HG03565 (cell line): Measurements from ENCODE around the gene VRK3.
"Not testable (repeated sequence)": the region's sequence is repeated elsewhere in the genome, so short reads cannot be mapped to it uniquely, and the experiment has no call there.

Source experiments
- ATAC-seq: cut with Tn5 transposase; IDR thresholded peaks from one replicate; pipeline ENCODE4 v1.9.1; 2021; ENCODE audit warnings: mild to moderate bottlenecking, moderate library complexity; ENCODE audit not compliant: unreplicated experiment

The VRK3 gene

DNA sequence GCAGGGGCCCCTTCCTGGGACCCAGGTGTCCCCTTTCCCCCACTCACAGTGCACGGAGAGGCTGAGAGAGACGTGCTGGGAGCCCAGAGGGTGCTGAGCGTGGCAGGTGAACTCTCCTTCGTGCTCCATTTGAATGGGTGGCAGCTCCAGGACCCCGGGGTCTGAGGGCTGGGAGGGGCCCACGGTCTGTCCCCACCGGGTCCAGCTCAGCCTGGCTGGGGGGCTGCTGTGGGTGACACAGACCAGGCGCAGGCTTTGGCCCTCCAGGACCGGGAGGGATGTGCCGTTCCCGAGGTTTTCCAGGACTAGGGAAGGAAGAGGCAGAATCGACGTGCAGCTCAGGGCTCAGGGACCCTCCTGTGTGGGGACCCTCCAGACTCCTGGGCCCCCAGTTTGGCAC, 66.6 kb downstream of the VRK3 start:
- ATAC-seq, result not testable (repeated sequence)

DNA sequence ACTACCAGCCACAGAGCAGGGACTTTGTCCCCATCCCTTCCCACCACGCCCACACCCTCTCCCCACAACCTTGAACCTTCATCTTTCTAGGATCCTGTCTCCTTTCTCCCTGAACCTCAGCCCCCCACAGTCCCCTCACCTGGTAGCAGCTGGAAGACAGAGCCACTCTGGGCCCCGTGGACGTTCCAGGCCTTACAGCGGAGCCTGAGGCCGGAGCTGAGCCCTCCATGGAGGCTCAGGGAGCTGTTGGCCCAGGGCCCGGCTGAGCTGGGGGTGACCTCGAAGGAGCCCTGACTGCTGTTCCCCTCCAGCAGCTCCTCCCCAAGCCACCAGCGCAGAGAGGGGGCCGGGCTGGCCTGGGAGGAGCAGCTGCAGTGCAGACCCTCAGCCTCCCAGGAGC, 67.0 kb downstream of the VRK3 start:
- not testable (repeated sequence) for ATAC-seq

DNA sequence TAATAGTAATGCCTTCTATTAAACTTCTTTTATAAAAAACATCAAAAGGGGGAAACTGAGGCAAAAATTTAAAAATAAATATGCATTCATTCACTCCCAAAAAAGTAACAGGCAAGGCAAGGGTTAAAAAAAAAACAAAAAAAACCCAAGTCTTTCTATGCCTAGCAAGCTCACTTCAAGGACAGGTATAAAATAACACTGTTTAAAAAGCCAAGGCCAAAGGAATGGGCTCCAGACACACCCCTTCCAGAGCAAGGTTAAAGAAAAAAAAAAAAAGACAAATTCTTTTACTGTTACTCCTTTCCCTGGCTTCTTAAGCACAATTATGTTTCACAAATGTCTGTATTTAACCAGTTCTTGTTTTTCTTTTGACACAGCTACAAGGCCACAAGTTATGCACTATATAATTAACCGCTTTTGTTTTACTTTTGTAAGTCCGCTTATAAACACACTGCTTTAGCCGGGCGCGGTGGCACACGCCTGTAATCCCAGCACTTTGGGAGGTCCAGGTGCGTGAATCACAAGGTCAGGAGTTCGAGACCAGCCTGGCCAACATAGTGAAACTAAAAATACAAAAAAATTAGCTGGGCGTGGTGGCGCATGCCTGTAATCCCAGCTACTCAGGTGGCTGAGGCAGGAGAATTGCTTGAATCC, 67.8 kb downstream of the VRK3 start:
- no peak for ATAC-seq

DNA sequence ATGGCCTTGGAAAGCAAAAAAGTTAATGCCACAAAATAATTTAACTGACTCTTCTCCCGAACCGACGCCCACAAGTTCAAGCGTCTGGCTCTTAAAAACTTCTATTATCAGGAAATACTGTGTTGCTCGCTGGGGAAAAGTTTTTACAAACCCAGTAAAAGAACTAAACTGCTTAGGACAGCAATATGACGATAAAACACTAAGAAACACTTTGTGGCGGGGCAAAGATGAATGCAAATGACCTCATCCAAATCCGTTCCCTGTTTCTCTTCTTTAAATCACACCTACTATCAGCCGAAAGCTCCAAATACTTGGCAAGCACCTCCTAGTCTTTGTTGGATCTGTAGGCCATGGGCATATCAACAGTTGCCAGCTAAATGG, 69.1 kb downstream of the VRK3 start:
- no peak for ATAC-seq

DNA sequence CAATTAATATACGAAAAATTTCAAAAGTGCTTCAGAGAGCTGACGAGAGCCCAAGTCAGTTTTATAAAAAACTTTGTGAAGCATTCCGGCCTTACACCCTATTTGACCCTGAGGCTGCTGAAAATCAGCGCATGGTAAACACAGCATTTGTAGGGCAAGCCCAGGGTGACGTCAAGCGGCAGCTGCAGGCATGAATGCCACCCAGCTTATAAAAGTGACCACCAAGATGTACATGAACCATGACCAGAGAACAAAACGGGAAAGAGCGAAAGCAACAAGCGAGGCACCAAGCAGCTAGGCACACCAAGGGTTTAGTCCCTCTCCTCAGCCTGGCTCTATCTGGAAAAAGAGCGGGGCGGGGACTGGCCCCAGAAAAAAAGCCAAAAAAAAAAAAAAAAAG, 70.2 kb downstream of the VRK3 start:
- no peak for ATAC-seq

DNA sequence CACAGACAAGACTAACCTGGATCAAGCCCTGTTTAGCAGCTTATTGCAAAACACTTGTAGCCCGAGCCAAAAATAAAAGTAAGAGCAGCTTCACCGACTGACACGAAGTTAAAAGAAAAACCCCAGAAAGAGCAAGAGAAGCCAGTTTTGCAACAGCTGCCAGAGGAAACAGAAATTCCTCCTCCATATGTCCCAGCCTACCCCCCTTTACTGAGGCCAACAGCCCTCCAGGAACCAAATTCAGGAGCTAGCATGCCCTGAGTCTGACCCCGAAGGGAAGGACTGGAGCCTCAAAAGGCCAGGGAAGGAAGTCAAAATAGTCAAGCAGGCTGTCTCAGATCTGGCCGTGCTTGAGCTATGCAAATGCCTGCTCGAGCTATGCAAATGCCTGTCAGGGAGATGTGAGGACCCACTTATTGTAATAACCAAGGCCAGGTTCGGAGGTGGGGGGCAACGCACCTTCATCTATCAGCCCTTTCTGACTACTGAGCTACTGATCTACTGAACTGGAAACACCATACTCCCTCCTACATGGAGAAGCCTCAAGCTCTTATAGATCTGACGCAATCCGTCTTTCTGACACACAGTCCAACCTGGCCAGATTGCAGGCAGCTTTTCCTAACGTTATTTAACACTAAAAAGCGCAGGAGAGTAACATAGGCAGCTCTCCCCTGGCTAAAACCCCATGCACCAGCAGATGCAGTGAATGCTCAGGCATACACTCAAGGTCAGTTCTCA, 70.9 kb downstream of the VRK3 start:
- no peak for ATAC-seq

DNA sequence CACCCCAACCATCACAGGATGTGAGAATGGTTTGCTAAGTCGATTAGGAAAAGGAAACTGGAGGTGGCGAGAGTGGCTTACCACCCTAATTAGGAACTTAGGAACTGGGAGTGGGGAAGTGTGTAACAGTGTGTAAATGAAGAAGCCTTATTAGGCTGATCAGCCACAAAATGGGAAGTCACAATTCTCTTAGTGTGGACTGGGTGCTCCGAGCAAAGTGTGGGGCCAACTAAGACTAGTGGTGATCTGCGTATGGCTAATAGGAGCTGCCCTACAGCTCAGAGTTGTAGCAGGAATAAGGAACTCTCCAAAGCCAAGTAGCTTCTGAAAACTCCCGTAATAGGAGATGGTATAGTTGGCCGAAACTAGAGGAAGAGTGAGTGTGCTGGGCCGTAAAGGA, 71.8 kb downstream of the VRK3 start:
- ATAC-seq, result no peak

DNA sequence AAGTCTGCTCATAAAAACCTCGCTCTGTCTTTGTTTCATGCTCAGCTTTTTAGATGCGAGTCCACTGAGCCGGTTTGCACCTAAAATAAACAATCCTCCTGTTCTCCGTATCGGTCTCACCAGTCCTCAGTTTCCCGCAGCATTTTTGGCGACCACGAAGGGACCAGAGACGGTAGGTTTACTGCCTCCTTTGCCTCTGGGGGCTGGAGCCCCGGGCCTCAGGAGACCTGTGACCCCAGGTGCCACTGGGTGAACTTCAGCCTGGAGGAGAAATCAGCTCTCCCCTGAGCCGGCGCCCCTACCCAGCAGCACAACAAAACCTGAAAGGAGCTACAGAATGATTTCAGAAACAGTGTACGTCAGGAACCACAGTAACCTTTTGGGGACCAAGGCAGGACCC, 72.3 kb downstream of the VRK3 start:
- no peak for ATAC-seq

DNA sequence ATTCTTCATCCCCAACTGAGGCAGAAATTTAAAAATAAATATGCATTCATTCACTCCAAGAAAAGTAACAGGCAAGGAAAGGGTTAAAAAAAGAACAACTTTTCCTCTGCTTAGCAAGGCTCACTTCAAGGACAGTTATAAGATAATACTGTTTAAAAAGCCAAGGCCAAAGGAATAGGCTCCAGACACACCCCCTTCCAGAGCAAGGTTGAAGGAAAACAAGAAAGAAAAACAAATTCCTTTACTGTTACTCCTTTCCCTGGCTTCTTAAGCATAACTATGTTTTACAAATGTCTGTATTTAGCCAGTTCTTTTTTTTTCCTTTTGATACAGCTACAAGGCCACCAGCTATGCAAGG, 72.7 kb downstream of the VRK3 start:
- no peak for ATAC-seq

DNA sequence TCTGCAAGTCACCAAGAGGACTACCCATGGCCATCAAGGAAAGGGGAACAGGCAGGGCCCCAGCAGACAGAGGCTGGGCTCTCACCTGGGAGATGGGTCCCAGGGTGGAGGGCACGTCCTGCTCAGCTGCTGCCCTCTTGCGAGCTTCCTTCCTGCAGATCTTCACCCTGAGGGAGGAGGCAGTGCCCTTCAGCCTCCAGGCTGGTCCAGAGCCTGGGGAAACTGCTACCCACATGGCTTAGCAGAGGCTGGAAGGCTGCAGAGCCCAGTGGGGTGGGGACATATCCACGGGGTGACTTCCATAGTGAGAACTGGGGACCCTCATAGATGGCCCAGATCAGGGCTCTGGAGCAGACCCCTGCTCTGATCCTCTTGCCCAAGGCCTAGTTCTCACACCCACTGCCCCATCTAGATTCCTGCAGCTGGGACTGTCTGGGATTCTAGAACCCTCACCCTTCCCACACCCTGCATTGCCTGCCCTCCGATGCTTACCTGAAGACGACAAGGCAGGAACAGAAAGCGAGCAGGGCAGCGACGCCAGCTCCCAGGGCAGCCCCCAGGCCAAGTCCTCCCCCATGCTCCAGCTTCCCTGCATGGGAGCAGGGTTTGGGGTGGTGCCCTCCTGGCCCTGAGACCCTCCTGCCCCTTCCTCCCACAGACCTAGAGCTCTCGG, 73.2 kb downstream of the VRK3 start:
- ATAC-seq, result no peak

DNA sequence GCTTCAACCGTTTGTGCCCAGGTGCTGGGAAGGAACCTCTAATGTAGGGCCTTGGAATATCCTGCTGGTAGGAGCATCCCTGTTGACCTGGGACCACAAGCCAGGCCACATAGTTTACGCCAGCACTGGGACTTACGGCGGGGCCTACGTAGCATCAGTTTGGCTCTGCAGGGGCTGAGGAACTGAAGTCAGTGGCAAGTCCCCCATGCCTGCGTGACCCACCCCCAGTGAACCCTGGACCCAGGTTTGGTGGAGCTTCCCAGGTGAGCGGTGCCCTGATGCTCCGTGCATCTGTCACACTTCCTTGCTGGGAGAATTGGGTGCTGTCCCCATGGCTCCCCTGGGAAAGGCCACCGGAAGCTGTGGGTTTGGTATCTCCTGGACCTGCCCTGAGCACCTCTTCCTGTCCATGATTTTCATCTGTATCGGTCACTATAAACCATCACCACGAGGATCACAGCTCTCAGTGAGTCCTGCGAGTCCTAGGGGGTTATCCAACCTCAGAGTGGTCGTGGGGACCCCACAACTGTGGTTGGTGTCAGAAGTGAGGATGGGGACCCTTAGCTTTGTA, 74.1 kb downstream of the VRK3 start:
- ATAC-seq, result no peak

DNA sequence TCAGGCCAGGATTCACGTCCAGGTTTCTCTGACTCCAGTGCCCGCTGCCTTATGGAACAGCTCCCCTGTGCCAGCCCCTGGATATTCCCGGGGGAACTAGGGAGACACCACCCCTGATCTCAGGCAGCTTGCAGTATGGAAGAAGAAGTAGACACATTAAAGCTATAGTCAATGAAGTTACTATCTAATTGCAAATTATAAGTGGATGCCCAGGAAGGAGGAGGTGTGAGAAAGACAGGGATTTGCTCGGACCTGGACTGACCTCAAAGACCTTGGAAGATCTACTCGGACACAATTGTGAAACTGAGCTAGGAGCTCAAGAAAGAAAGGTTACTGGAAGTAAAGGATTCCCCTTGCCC, 74.6 kb downstream of the VRK3 start:
- ATAC-seq, result no peak

DNA sequence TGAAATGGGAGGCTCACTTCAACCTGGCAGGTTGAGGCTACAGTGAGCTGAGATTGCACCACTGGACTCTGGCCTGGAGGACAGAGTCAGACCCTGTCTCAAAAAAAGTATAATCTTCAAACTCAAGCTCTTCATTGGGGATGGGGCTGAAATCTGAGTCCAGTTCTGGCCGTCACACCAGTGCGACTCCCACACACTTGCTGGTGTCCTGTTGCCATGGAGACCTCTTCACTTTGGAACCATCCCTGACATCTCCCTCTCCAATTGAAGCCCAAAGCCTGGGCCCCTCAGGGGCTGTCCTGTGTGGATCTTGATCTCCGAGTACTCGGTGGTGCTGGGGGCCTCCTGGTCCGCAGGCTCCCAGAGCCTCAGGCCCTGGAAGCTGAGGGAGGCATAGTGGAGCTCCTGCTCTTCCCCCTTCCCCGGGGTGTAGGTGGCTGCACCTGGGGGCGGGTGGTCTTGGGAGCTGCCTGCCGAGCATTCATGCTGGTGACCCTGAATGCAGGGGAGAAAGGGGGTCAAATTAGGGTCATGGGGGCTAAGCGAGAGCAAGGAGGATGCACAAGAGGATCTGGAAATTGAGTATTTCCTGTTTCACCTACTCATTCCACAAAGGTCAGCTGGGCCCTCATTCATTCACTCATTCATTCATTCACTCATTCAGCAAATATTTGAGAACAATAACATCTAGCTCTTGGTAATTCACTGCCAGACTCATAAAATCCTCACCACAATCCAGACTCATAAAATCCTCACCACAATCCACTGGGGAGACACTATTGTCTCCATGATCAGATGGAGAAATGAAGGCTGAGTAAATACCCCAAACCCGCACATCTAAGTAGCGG, 75.2 kb downstream of the VRK3 start:
- no peak for ATAC-seq

DNA sequence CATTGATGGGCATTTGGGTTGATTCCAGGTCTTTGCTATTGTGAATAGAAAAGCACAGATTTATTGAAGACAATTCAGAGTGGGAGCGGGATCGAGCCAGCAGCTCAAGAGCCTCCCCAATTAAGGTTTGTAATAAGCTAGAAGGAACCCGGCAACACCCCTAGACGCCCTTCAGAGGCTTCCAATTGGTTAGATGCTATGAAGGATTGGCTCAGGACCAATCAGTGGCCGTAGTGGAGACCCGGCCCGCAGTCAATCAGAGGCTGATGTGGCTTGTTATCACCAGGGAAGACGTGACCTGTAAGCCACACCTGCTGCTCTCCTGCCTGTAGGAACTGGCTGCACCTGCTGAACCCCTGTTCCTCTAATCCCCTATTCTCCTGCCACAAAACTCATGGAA, 78.8 kb downstream of the VRK3 start:
- no peak for ATAC-seq

DNA sequence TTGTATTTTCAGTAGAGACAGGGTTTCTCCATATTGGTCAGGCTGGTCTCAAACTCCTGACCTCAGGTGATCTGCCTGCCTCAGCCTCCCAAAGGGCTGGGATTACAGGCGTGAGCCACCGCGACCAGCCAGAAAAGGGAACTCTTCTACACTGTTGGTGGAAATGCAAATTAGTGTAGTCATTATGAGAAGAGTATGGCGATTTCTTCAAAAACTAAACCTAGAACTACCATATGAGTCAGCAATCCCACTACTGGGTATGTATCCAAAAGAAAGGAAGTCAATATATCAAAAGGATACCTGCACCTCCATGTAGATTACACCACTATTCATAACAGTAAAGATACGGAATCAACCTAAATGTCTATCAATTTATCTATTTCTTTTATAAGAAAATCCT, 80.6 kb downstream of the VRK3 start:
- ATAC-seq, result not testable (repeated sequence)

DNA sequence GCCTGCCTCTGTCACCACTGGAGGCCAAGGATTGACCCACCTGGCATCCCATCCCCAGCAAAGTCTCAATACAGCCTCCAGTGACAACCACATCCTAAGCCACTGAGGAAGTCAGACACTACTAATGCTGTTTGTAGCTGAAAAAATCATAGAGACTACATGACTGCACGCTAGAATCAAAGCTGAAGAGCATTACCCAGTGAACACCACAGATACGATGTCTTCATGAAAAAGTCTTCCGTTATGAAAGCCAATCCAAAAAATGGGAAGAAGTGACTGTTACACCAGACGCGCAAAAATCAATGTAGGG, 84.7 kb downstream of the VRK3 start:
- ATAC-seq, result no peak

DNA sequence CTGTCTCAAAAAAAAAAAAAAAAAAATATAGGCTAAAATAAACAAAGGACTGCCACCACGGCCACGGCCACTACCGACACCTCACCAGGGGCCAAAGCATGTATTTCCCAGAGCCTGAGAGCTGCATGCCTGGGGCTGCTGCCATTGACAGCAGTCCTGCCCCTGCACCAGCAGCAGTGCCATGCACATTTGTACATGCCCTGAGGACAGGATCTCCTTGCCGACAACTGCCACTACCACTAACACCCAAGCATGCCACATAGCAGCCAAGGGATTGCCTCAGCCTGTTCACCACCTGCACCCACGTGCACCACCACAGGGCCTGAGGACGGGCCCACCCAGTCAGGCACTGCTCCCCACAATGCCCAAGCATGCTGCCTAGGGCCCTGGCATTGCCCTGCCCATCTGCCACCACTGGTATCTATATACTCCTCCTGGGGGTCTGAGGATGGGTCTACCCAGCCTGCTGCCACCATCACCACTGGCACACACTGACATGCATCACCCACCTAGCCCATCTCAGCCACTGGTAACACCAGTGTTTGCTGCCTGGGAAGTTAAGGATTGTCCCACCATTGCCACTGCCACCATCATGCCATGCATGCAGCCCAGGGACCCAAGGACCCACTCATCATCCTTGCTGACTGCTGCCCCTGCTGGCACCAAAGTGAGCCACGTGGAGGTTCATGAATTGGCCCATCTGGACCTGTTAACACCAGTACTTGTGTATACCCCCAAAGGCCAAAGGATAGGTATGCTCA, 85.3 kb downstream of the VRK3 start:
- no peak for ATAC-seq

DNA sequence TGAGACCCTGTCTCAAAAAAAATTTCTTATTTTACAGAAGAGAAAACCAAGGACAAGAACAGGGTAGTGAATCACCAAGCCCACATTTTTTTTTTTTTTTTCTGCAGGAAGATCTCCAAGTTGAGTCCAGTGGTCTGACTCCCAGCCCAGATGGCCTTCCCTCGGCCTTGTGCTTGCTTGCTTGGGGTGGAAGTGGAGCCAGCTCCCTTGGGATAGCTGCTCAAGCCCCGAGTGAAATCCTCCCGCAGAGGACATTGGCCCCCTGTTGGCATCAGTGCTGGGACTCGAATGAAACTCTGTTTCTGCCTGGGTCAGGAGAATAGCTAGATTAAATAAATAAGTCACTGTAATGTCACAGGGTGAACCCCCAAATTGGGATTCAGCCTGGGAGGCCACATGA, 86.5 kb downstream of the VRK3 start:
- no peak for ATAC-seq

DNA sequence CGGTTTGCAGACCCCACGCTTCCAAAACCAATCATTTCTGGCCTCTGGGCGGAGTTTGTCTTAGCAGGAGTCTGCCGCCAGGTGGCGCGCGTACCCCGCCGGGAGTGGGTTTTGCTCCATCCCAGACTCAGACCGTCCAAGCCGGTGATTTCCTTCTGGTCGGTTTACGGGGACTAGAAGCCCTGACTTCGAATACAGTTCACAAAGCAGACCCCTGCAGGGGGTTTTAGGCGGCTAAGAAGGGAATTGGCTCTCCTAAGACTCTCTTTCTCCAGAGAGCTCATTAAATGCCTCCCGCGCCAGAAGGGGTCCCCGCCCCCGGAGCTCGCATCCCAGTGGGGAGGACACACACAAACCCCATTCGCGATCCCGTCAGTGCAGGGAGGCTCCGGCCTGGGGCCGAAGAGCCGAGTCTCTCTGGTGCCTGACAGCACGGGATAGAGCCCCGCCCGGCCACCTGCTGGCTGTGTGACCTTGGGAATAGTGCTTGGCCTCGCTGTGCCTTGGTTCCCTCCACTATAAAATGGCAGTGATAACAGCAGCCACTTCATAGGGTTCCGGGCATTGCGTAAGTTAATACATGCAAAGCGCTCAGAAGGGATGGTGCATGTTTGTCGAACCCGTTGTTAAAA, 87.3 kb downstream of the VRK3 start:
- ATAC-seq, result no peak

DNA sequence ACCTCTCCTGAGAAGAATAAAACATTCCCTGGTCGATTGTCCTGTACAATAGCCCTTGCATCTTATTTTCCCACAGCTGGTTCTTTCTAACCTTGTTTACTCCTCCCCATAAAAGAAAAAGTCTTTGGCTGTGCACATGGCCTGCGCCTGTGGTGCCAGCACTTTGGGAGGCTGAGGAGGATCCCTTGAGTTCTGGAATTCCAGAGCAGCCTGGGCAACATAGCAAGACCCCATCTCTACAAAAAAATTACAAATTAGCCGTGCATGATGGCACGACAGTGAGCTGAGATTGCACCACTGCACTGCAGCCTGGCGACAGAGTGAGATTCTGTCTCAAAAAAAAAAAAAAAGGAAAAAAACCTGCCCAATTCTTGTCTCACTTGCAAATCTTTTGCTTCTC, 88.6 kb downstream of the VRK3 start:
- ATAC-seq, result no peak
